ENCODE data around the gene TRIM4. TPM values are rescaled to one million over a fixed set of nuclear protein-coding genes. Genes with fewer than 3 reads are reported as not detected.
"Not testable (repeated sequence)": the region's sequence is repeated elsewhere in the genome, so short reads cannot be mapped to it uniquely, and the experiment has no call there.

The TRIM4 gene
- total RNA-seq, 1 experiment from 2014 or later = 6.9 TPM

GRCh38 chr7:99893280-99893679 is 26.1 kb downstream of the TRIM4 start:
- no peak overlapping the region for H4K5ac ChIP-seq (ENCODE audit: insufficient read length, low read depth, low read length)
- H3K79me2 ChIP-seq (ENCODE audit: insufficient read depth, low read length) = no peaks in the 10 kb centered on the region; the same call in 1 of the 2 replicates
- TF ChIP-seq CTCF (conservative IDR thresholded peaks at IDR 0.05) = no peak
- no peaks in the 10 kb centered on the region for H3K4me1 ChIP-seq (ENCODE audit: insufficient read depth, low read length)
- H4K91ac ChIP-seq (ENCODE audit: insufficient read length, low read depth, low read length) = no peak overlapping the region
- H4K20me1 ChIP-seq (ENCODE audit: control insufficient read depth, insufficient read depth, insufficient read length) = no peaks in the 10 kb centered on the region
- no peak overlapping the region for H2BK20ac ChIP-seq (ENCODE audit: low read depth, low read length, poor library complexity, severe bottlenecking)
- Mint-ChIP-seq H3K27ac (no peak overlapping the region), H3K4me1 (peaks cover 0 to 2% of the 10 kb centered on the region in 2 experiments; a peak in 2 of 4 replicates), H3K9me3 (peaks cover 15 to 20% of the 10 kb centered on the region in 2 experiments), H3K36me3 (ENCODE audit: insufficient read depth in 1 of 3, low read depth in 3 of 3) (peaks cover 7 to 23% (median 13%) of the 10 kb centered on the region in 3 experiments), H3K27me3 (ENCODE audit: low read depth) (no peaks in the 10 kb centered on the region; the same call in 1 of the 2 replicates), H3K4me3 (no peak overlapping the region)
- WGBS (ENCODE audit: extremely low coverage, insufficient read length, low lambda C conversion rate) = no CpG with 5 or more reads among the region's 5 CpGs
- no peak overlapping the region for H3K9ac ChIP-seq (ENCODE audit: extremely low read depth, insufficient read length, low read length)
- no peak overlapping the region for H3K14ac ChIP-seq (ENCODE audit: insufficient read depth, low read length)
- no peak for DNase-seq
- H3K27me3 ChIP-seq (ENCODE audit: insufficient read depth, low read length) = no peaks in the 10 kb centered on the region
- H2BK120ac ChIP-seq (ENCODE audit: low read depth, low read length, poor library complexity, severe bottlenecking) = no peak overlapping the region
- H2BK15ac ChIP-seq (ENCODE audit: low read depth, low read length) = no peak overlapping the region
- no peak overlapping the region for H2BK5ac ChIP-seq (ENCODE audit: insufficient read length, low read length)
- H2AFZ ChIP-seq (ENCODE audit: low read length) = no peak overlapping the region
- H3K4me2 ChIP-seq (ENCODE audit: insufficient read depth, insufficient read length, low read length) = no peak overlapping the region
- no peak overlapping the region for H3K18ac ChIP-seq (ENCODE audit: insufficient read length, low read depth, low read length)
- no peak overlapping the region for H3K56ac ChIP-seq (ENCODE audit: insufficient read length, low read depth, low read length)
- no peak overlapping the region for H4K8ac ChIP-seq (replicated peaks; ENCODE audit: insufficient read length, low read depth, low read length)
- H2AK5ac ChIP-seq (ENCODE audit: insufficient read length, low read length) = no peak overlapping the region
- no peak overlapping the region for H3K27ac ChIP-seq (ENCODE audit: insufficient read length, low read depth, low read length)
- no peak overlapping the region for H2BK12ac ChIP-seq (ENCODE audit: insufficient read length, low read depth, low read length)
- H3K4ac ChIP-seq (ENCODE audit: low read depth, low read length) = no peak overlapping the region
- no peaks in the 10 kb centered on the region for H3K79me1 ChIP-seq (ENCODE audit: insufficient read depth, low read depth, low read length, poor library complexity, severe bottlenecking)
- H3T11ph ChIP-seq (ENCODE audit: low read length) = no peak overlapping the region
- H3K23ac ChIP-seq (ENCODE audit: insufficient read length, low read depth, low read length) = no peak overlapping the region
- peaks cover 11% of the 10 kb centered on the region for H3K9me3 ChIP-seq (ENCODE audit: control insufficient read depth, low read depth, low read length)
- H3K23me2 ChIP-seq (ENCODE audit: insufficient read length, low read depth, low read length, poor library complexity, severe bottlenecking) = no peaks in the 10 kb centered on the region

- Mint-ChIP-seq H3K36me3 (ENCODE audit: insufficient read depth in 1 of 3, low read depth in 3 of 3) (peaks cover 13 to 27% (median 13%) of the 10 kb centered on the region in 3 experiments), H3K9me3 (peaks cover 24 to 35% of the 10 kb centered on the region in 2 experiments)
- not testable (repeated sequence) for H3K4me1 Mint-ChIP-seq; H3K27me3 ChIP-seq (ENCODE audit: insufficient read depth, low read length); H3T11ph ChIP-seq (ENCODE audit: low read length); H2AFZ ChIP-seq (ENCODE audit: low read length); H3K27ac Mint-ChIP-seq; H2BK12ac ChIP-seq (ENCODE audit: insufficient read length, low read depth, low read length); H2BK20ac ChIP-seq (ENCODE audit: low read depth, low read length, poor library complexity, severe bottlenecking); H3K18ac ChIP-seq (ENCODE audit: insufficient read length, low read depth, low read length); H4K91ac ChIP-seq (ENCODE audit: insufficient read length, low read depth, low read length); H4K5ac ChIP-seq (ENCODE audit: insufficient read length, low read depth, low read length); H2BK5ac ChIP-seq (ENCODE audit: insufficient read length, low read length); H3K4me1 ChIP-seq (ENCODE audit: insufficient read depth, low read length); H2BK120ac ChIP-seq (ENCODE audit: low read depth, low read length, poor library complexity, severe bottlenecking); H3K4ac ChIP-seq (ENCODE audit: low read depth, low read length); H3K27me3 Mint-ChIP-seq (ENCODE audit: low read depth); H3K79me2 ChIP-seq (ENCODE audit: insufficient read depth, low read length); H3K79me1 ChIP-seq (ENCODE audit: insufficient read depth, low read depth, low read length, poor library complexity, severe bottlenecking); DNase-seq; H2AK5ac ChIP-seq (ENCODE audit: insufficient read length, low read length); H2BK15ac ChIP-seq (ENCODE audit: low read depth, low read length); H4K8ac ChIP-seq (replicated peaks; ENCODE audit: insufficient read length, low read depth, low read length); H3K9ac ChIP-seq (ENCODE audit: extremely low read depth, insufficient read length, low read length); H3K4me2 ChIP-seq (ENCODE audit: insufficient read depth, insufficient read length, low read length); H3K56ac ChIP-seq (ENCODE audit: insufficient read length, low read depth, low read length); H3K4me3 Mint-ChIP-seq; H4K20me1 ChIP-seq (ENCODE audit: control insufficient read depth, insufficient read depth, insufficient read length); H3K23ac ChIP-seq (ENCODE audit: insufficient read length, low read depth, low read length); H3K14ac ChIP-seq (ENCODE audit: insufficient read depth, low read length); H3K27ac ChIP-seq (ENCODE audit: insufficient read length, low read depth, low read length); H3K23me2 ChIP-seq (ENCODE audit: insufficient read length, low read depth, low read length, poor library complexity, severe bottlenecking)
- H3K9me3 ChIP-seq (ENCODE audit: control insufficient read depth, low read depth, low read length) = peaks cover 11% of the 10 kb centered on the region
- WGBS (ENCODE audit: extremely low coverage, insufficient read length, low lambda C conversion rate) = no CpG with 5 or more reads among the region's 2 CpGs
Measured at GRCh38 chr7:99890348-99890747, 29.0 kb downstream of the TRIM4 start.
